ENCODE measurements around the gene WEE1. TPM values are rescaled to one million over a fixed set of nuclear protein-coding genes. Genes with fewer than 3 reads are reported as not detected.
A peak's percentile ranks its signal among the peaks of the same experiment; 100 is the strongest.

The WEE1 gene
- total RNA-seq, 1 donor from 2014 or later, result 12.4 TPM

GRCh38 chr11:9561279-9561982 lies 12.0 kb upstream of the WEE1 start:
- Histone ChIP-seq H3K27me3 (ENCODE audit: low read depth) (no peaks in the 10 kb centered on the region), H3K9me3 (no peaks in the 10 kb centered on the region), H3K27ac (no peak overlapping the region), H3K4me1 (peaks cover 9% of the 10 kb centered on the region), H3K36me3 (no peaks in the 10 kb centered on the region), H3K4me3 (no peak overlapping the region)
- intact Hi-C loops (cut with DNase I), result no loop called here
- ATAC-seq (no peak), DNase-seq (no peak)
- no peak for TF ChIP-seq CTCF (IDR thresholded peaks at IDR 0.05)

- Histone ChIP-seq H3K4me3 (no peak overlapping the region), H3K27ac (no peak overlapping the region), H3K27me3 (ENCODE audit: low read depth) (no peaks in the 10 kb centered on the region), H3K9me3 (no peaks in the 10 kb centered on the region), H3K36me3 (no peaks in the 10 kb centered on the region), H3K4me1 (peaks cover 11% of the 10 kb centered on the region)
- ATAC-seq (peak in 1 of 2 donors; percentile 22), DNase-seq (no peak)
- TF ChIP-seq CTCF (IDR thresholded peaks at IDR 0.05), result no peak
- intact Hi-C loops (cut with DNase I), result no loop called here
These were observed 10.8 kb upstream of the WEE1 start for GRCh38 chr11:9562716-9563115.

- no peak overlapping the region for H3K27ac ChIP-seq
- no peak for TF ChIP-seq CTCF (IDR thresholded peaks at IDR 0.05)
- H3K27me3 ChIP-seq (ENCODE audit: low read depth), result no peaks in the 10 kb centered on the region
- DNase-seq (no peak), ATAC-seq (no peak)
- no peaks in the 10 kb centered on the region for H3K9me3 ChIP-seq
- intact Hi-C loops (cut with DNase I), result no loop called here
- no peak overlapping the region for H3K4me3 ChIP-seq
- H3K4me1 ChIP-seq, result peaks cover 15% of the 10 kb centered on the region
- no peaks in the 10 kb centered on the region for H3K36me3 ChIP-seq
These were observed 10.2 kb upstream of the WEE1 start for GRCh38 chr11:9563196-9563730.

GRCh38 chr11:9565822-9566560 lies 7.5 kb upstream of the WEE1 start:
- Histone ChIP-seq H3K9me3 (no peaks in the 10 kb centered on the region), H3K27me3 (ENCODE audit: low read depth) (no peaks in the 10 kb centered on the region), H3K4me3 (no peak overlapping the region), H3K27ac (peak overlapping the region; percentile 94), H3K36me3 (no peaks in the 10 kb centered on the region), H3K4me1 (peaks cover 35% of the 10 kb centered on the region)
- ATAC-seq (peak; percentile 67), DNase-seq (no peak)
- intact Hi-C loops (cut with DNase I), result no loop called here
- no peak for TF ChIP-seq CTCF (IDR thresholded peaks at IDR 0.05)

- DNase-seq, result no peak
- Histone ChIP-seq H3K27me3 (ENCODE audit: low read depth) (no peaks in the 10 kb centered on the region), H3K4me1 (peaks cover 35% of the 10 kb centered on the region), H3K9me3 (no peaks in the 10 kb centered on the region), H3K4me3 (no peak overlapping the region), H3K36me3 (no peaks in the 10 kb centered on the region), H3K27ac (peak overlapping the region; percentile 94)
- no peak for ATAC-seq
- intact Hi-C loops (cut with DNase I), result no loop called here
- TF ChIP-seq CTCF (IDR thresholded peaks at IDR 0.05), result no peak
These were observed 6.9 kb upstream of the WEE1 start for GRCh38 chr11:9566561-9567063.

Data from lower lobe of right lung (tissue), 2 donors.